Activated B cell treated with CpG ODN at 0.5 μM for 24 hours (primary cell): ENCODE data around the gene C17orf75. TPM values are rescaled to one million over a fixed set of nuclear protein-coding genes. Genes with fewer than 3 reads are reported as not detected.

ENCODE experiments used
- ATAC-seq: fragments of 200-7000 bp; cut with Tn5 transposase; one replicate; pipeline ENCODE4 v1.10.0; 2021; ENCODE audit warnings: low read depth, mild to moderate bottlenecking, moderate library complexity
- CTCF ChIA-PET: fragments of 350-600 bp; sonication (Branson Sonifier 250); formaldehyde crosslinking; loops from one replicate; lab custom pipeline; 2021; ENCODE audit warnings: antibody characterized with exemption; lab: Charles Lee
- POLR2A ChIA-PET: fragments of 350-600 bp; sonication (Branson Sonifier 250); formaldehyde crosslinking; loops from one replicate; lab custom pipeline; 2021; ENCODE audit warnings: antibody characterized with exemption; lab: Charles Lee
- DNase-seq: peaks from one replicate; pipeline ENCODE4 v3.0.0; 2022
- H3K27ac Mint-ChIP-seq: one replicate; pipeline ENCODE4 v1.8.0; 2020; ENCODE audit warnings: mixed read lengths
- H3K27me3 Mint-ChIP-seq: one replicate; pipeline ENCODE4 v1.8.0; 2021; ENCODE audit warnings: mixed read lengths
- H3K36me3 Mint-ChIP-seq: one replicate; pipeline ENCODE4 v1.8.0; 2021; ENCODE audit warnings: low read depth, mixed read lengths
- H3K4me1 Mint-ChIP-seq: one replicate; pipeline ENCODE4 v1.8.0; 2021; ENCODE audit warnings: mixed read lengths
- H3K4me3 Mint-ChIP-seq: one replicate; pipeline ENCODE4 v1.8.0; 2020; ENCODE audit warnings: mild to moderate bottlenecking, mixed read lengths
- H3K9me3 Mint-ChIP-seq: one replicate; pipeline ENCODE4 v1.8.0; 2020; ENCODE audit warnings: mixed read lengths
- CTCF ChIP-seq: fragments of 200-600 bp; IDR thresholded peaks from one replicate; pipeline ENCODE4 v1.8.0; 2022; ENCODE audit warnings: antibody characterized with exemption, mild to moderate bottlenecking
- intact Hi-C: fragments of 100-400 bp; cut with micrococcal nuclease; formaldehyde crosslinking; loops from one replicate; pipeline ENCODE4 v1.15.1; 2024
- total RNA-seq: library from RNA; stranded (reverse); gene quantifications from 2 replicates; pipeline ENCODE4 v1.2.3, GENCODE V29; 2022

C17orf75 gene
- total RNA-seq, 1 donor from 2014 or later, result 23.0 TPM

GRCh38 chr17:32286518-32286900, 55.5 kb downstream of the C17orf75 start:
- intact Hi-C loops, result no loop called here
- DNase-seq (no peak), ATAC-seq (no peak)
- Mint-ChIP-seq H3K4me1 (peaks cover 9% of the 10 kb centered on the region), H3K27me3 (peaks cover 31% of the 10 kb centered on the region), H3K9me3 (no peaks in the 10 kb centered on the region), H3K36me3 (no peaks in the 10 kb centered on the region), H3K4me3 (no peak overlapping the region), H3K27ac (no peak overlapping the region)
- POLR2A ChIA-PET, result no interaction called here
- CTCF ChIA-PET, result no interaction called here
- TF ChIP-seq CTCF, result no peak

- H3K9me3 Mint-ChIP-seq, result no peaks in the 10 kb centered on the region
- H3K4me3 Mint-ChIP-seq, result no peak overlapping the region
- no peak for ATAC-seq
- no peaks in the 10 kb centered on the region for H3K36me3 Mint-ChIP-seq
- no peak for DNase-seq
- intact Hi-C loops, result no loop called here
- TF ChIP-seq CTCF, result no peak
- H3K4me1 Mint-ChIP-seq, result peaks cover 9% of the 10 kb centered on the region
- H3K27ac Mint-ChIP-seq, result no peak overlapping the region
- ChIA-PET POLR2A (no interaction called here), CTCF (no interaction called here)
- peaks cover 31% of the 10 kb centered on the region for H3K27me3 Mint-ChIP-seq
Measured at GRCh38 chr17:32285746-32286517, 56.0 kb downstream of the C17orf75 start.

GRCh38 chr17:32285306-32285705, 56.7 kb downstream of the C17orf75 start:
- no peak for TF ChIP-seq CTCF
- ATAC-seq (no peak), DNase-seq (no peak)
- no peak overlapping the region for H3K27ac Mint-ChIP-seq
- H3K9me3 Mint-ChIP-seq, result no peaks in the 10 kb centered on the region
- no peaks in the 10 kb centered on the region for H3K36me3 Mint-ChIP-seq
- intact Hi-C loops, result no loop called here
- no peak overlapping the region for H3K4me3 Mint-ChIP-seq
- H3K27me3 Mint-ChIP-seq, result peaks cover 31% of the 10 kb centered on the region
- ChIA-PET CTCF (no interaction called here), POLR2A (no interaction called here)
- H3K4me1 Mint-ChIP-seq, result peaks cover 9% of the 10 kb centered on the region

GRCh38 chr17:32283745-32284201, 58.2 kb downstream of the C17orf75 start:
- no peak for TF ChIP-seq CTCF
- peak overlapping the region; percentile 13 for H3K4me3 Mint-ChIP-seq
- ATAC-seq (peak; percentile 85), DNase-seq (no peak)
- intact Hi-C loops, result no loop called here
- no peak overlapping the region for H3K27ac Mint-ChIP-seq
- H3K9me3 Mint-ChIP-seq, result no peaks in the 10 kb centered on the region
- POLR2A ChIA-PET, result no interaction called here
- H3K27me3 Mint-ChIP-seq, result peaks cover 27% of the 10 kb centered on the region
- no peaks in the 10 kb centered on the region for H3K36me3 Mint-ChIP-seq
- CTCF ChIA-PET, result no interaction called here
- H3K4me1 Mint-ChIP-seq, result peaks cover 9% of the 10 kb centered on the region

GRCh38 chr17:32281011-32281451, 60.9 kb downstream of the C17orf75 start:
- H3K36me3 Mint-ChIP-seq, result no peaks in the 10 kb centered on the region
- ChIA-PET POLR2A (interaction anchor here (1.1 kb wide), 1 partner anchor 11 kb away, joined by 6 read pairs; no protein-coding TSS in a partner anchor), CTCF (no interaction called here)
- no peak overlapping the region for H3K4me3 Mint-ChIP-seq
- no peaks in the 10 kb centered on the region for H3K9me3 Mint-ChIP-seq
- no peak for TF ChIP-seq CTCF
- DNase-seq (no peak), ATAC-seq (no peak)
- intact Hi-C loops, result no loop called here
- peaks cover 13% of the 10 kb centered on the region for H3K4me1 Mint-ChIP-seq
- peaks cover 19% of the 10 kb centered on the region for H3K27me3 Mint-ChIP-seq
- no peak overlapping the region for H3K27ac Mint-ChIP-seq
